Astrocyte (in vitro differentiated cells and primary cell): ENCODE measurements around the gene ISG15.

Source experiments
- CTCF ChIP-seq: IDR thresholded peaks from 2 replicates; pipeline ENCODE4 v1.5.1; 2011; ENCODE audit warnings: low read depth, mild to moderate bottlenecking, inconsistent platforms, low read length, moderate library complexity; ENCODE audit not compliant: insufficient read depth
- EZH2 ChIP-seq: IDR thresholded peaks from 2 replicates; pipeline ENCODE4 v1.6.1; 2012; ENCODE audit warnings: mild to moderate bottlenecking, low read length, inconsistent platforms; ENCODE audit not compliant: insufficient read depth

- TF ChIP-seq CTCF = no peak
- TF ChIP-seq EZH2 = no peak
Measured at GRCh38 chr1:1058088-1058905, 45.0 kb downstream of the ISG15 start.
